22Rv1 (cell line): Measurements from ENCODE around the gene LAMA2.

Source experiments
- CTCF ChIP-seq: fragments of 450-650 bp; IDR thresholded peaks from 2 replicates; pipeline ENCODE4 v1.5.1; 2017; ENCODE audit warnings: mild to moderate bottlenecking
- ZFX ChIP-seq: fragments of 450-650 bp; IDR thresholded peaks from 2 replicates; pipeline ENCODE4 v1.6.1; 2017; ENCODE audit warnings: antibody characterized with exemption, borderline replicate concordance

- no peak for TF ChIP-seq CTCF
- TF ChIP-seq ZFX: no peak
Measured at GRCh38 chr6:129434091-129434490, 551.2 kb downstream of the LAMA2 start.
